Activated CD4-positive, CD25-positive, alpha-beta regulatory T cell (primary cell): ENCODE measurements around the gene PDP2.

Experiments
- DNase-seq, 4 experiments: peaks; one replicate each; lab custom pipeline; 2025; lab: John Stamatoyannopoulos, UW

Gene PDP2

GRCh38 chr16:66880288-66881013 is at the start of gene PDP2:
TSS of gene PDP2 (plus strand) at chr16:66880515. CDS start at chr16:66884285, 3,770 bp downstream.
- DNase-seq: peak; percentile 75 to 89 (median 77)

- DNase-seq: no peak
These were observed 48.1 kb upstream of the PDP2 start for GRCh38 chr16:66832190-66832589.

- no peak for DNase-seq
These were observed 47.5 kb upstream of the PDP2 start for GRCh38 chr16:66832661-66833305.

- no peak for DNase-seq
These were observed 45.6 kb upstream of the PDP2 start for GRCh38 chr16:66834746-66835145.

- DNase-seq: no peak
These were observed 39.4 kb upstream of the PDP2 start for GRCh38 chr16:66840883-66841282.

- DNase-seq: no peak
These were observed 38.9 kb upstream of the PDP2 start for GRCh38 chr16:66841366-66841765.

GRCh38 chr16:66842765-66843164 is 37.5 kb upstream of the PDP2 start:
- DNase-seq: no peak

- DNase-seq: no peak
These were observed 37.1 kb upstream of the PDP2 start for GRCh38 chr16:66843191-66843590.

- no peak for DNase-seq
These were observed 36.3 kb upstream of the PDP2 start for GRCh38 chr16:66844009-66844341.

- no peak for DNase-seq
These were observed 35.8 kb upstream of the PDP2 start, which contains the start of gene CA7 for GRCh38 chr16:66844342-66845079. TSS of gene CA7 (plus strand) at chr16:66844414. CDS start at chr16:66844488, 74 bp downstream.

GRCh38 chr16:66845080-66845410 is 35.3 kb upstream of the PDP2 start:
- no peak for DNase-seq

- no peak for DNase-seq
These were observed 34.5 kb upstream of the PDP2 start for GRCh38 chr16:66845791-66846221.

- DNase-seq: no peak
These were observed 34.0 kb upstream of the PDP2 start for GRCh38 chr16:66846266-66846665.

GRCh38 chr16:66846831-66847230 is 33.5 kb upstream of the PDP2 start:
- no peak for DNase-seq

- DNase-seq: no peak
These were observed 32.7 kb upstream of the PDP2 start for GRCh38 chr16:66847533-66848067.

GRCh38 chr16:66848172-66848571 is 32.1 kb upstream of the PDP2 start:
- DNase-seq: no peak

GRCh38 chr16:66849021-66849420 is 31.3 kb upstream of the PDP2 start:
- DNase-seq: no peak

GRCh38 chr16:66849549-66849948 is 30.8 kb upstream of the PDP2 start:
- no peak for DNase-seq

- no peak for DNase-seq
These were observed 30.1 kb upstream of the PDP2 start for GRCh38 chr16:66850115-66850815.

GRCh38 chr16:66851166-66851964 is 28.9 kb upstream of the PDP2 start:
- no peak for DNase-seq
